Adrenal gland (tissue), 5 donors: ENCODE results near the gene IPO9.

Source experiments
- CTCF ChIP-seq, 6 experiments: fragments of 450-650 bp in 4 of 6; fragments of 200-600 bp in 2 of 6; sonication (generic) in 1 of 6; IDR thresholded peaks; 1 replicate in 5 of 6; 2 replicates in 1 of 6; pipeline versions ENCODE4 v1.5.1 to v1.8.0; 2016 to 2021; ENCODE audit warnings: antibody characterized with exemption in 6 of 6, mild to moderate bottlenecking in 2 of 6, moderate library complexity in 1 of 6
- POLR2A ChIP-seq, 2 donors: fragments of 450-650 bp; IDR thresholded peaks; one replicate each; pipeline ENCODE4 v1.6.1; 2017; ENCODE audit warnings: antibody characterized with exemption in 2 of 2, mild to moderate bottlenecking in 2 of 2, moderate library complexity in 1 of 2
- donor health status: DM: no; HTN: no; CAD: no.

- TF ChIP-seq CTCF (IDR thresholded peaks at IDR 0.05) (no peak), POLR2A (IDR thresholded peaks at IDR 0.05) (no peak)
Observed at GRCh38 chr1:201912832-201913231, 83.9 kb downstream of the IPO9 start.
